IPS DF 6.9 (cell line): ENCODE data around the gene MMGT1.
"Not testable (repeated sequence)": the region's sequence is repeated elsewhere in the genome, so short reads cannot be mapped to it uniquely, and the experiment has no call there.

Experiments
- DNase-seq: peaks from one replicate; pipeline ENCODE4 v3.0.0-alpha.2; 2013; ENCODE audit warnings: low read depth, low spot score
- H3K27ac ChIP-seq: one replicate; pipeline ENCODE4 v1.5.1; 2013; ENCODE audit warnings: low read length, control low read depth
- H3K27me3 ChIP-seq: 2 replicates; pipeline ENCODE4 v1.6.1; 2013; ENCODE audit warnings: mild to moderate bottlenecking, low read length; ENCODE audit not compliant: control insufficient read depth, insufficient read depth
- H3K36me3 ChIP-seq: 2 replicates; pipeline ENCODE4 v1.6.1; 2013; ENCODE audit warnings: low read length; ENCODE audit not compliant: control insufficient read depth, insufficient read depth
- H3K4me1 ChIP-seq: 2 replicates; pipeline ENCODE4 v1.6.1; 2013; ENCODE audit warnings: low read length; ENCODE audit not compliant: control insufficient read depth, insufficient read depth
- H3K4me3 ChIP-seq: 2 replicates; pipeline ENCODE4 v1.5.1; 2013; ENCODE audit warnings: mild to moderate bottlenecking, low read length
- H3K9me3 ChIP-seq: 2 replicates; pipeline ENCODE4 v1.6.1; 2013; ENCODE audit warnings: low read length, inconsistent platforms; ENCODE audit not compliant: control insufficient read depth, insufficient read depth
- WGBS: extraction: QIAGEN DNeasy Blood & Tissue Kit; methylation state at CpG from one replicate; pipeline ENCODE4 v1.1.7; 2013; ENCODE audit warnings: mixed read lengths, missing lambda C conversion rate; ENCODE audit not compliant: insufficient read length, insufficient coverage; 5-methylcytosine and 5-hydroxymethylcytosine counted together

The MMGT1 gene

DNA sequence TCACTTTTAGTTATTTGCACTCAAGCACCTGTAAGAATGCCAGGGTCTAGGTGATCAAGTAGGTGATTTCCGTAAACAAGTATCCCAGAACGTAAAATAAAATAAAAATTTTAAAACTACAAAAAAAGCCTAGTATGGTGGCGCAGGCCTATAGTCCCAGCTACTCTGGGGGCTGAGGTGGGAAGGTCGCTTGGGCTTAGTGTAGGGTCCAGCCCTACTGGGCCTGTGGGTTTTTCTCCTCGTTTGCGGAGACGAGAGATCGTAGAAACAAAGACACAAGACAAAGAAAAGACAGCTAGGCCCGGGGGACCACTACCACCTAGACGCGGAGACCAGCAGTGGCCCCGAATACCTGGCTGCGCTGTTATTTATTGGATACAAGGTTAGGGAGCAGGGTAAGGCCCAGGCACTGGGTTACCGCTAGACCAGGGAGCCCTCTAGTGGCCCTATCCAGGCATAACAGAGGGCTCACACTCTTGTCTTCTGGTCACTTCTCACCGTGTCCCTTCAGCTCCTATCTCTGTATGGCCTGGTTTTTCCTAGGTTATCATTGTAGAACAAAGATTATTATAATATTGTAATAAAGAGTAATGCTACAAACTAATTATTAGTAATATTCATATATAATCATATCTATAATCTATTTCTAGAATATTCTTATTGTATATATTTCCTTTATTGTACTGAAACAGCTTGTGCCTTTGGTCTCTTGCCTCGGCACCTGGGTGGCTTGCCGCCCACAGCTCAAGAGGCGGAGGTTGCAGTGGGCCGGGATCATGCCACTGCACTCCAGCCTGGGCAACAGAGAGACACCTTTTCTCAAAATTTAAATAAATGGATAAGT is 41.9 kb downstream of the MMGT1 start:
- Histone ChIP-seq H3K27ac (no peak overlapping the region), H3K9me3 (no peaks in the 10 kb centered on the region), H3K4me1 (no peaks in the 10 kb centered on the region), H3K36me3 (no peaks in the 10 kb centered on the region), H3K27me3 (no peaks in the 10 kb centered on the region), H3K4me3 (no peak overlapping the region)
- DNase-seq = no peak
- WGBS = no CpG with 5 or more reads among the region's 19 CpGs

GRCh38 chrX:135927897-135928296 is 45.9 kb downstream of the MMGT1 start:
- H3K4me1 ChIP-seq = no peaks in the 10 kb centered on the region
- no CpG with 5 or more reads among the region's 2 CpGs for WGBS

GRCh38 chrX:135923353-135923752 is 50.4 kb downstream of the MMGT1 start:
- no peaks in the 10 kb centered on the region for H3K36me3 ChIP-seq
- WGBS = no CpG with 5 or more reads among the region's 5 CpGs
- H3K27me3 ChIP-seq = no peaks in the 10 kb centered on the region
- H3K4me1 ChIP-seq = no peaks in the 10 kb centered on the region
- no peak for DNase-seq
- no peaks in the 10 kb centered on the region for H3K9me3 ChIP-seq
- H3K4me3 ChIP-seq = no peak overlapping the region
- no peak overlapping the region for H3K27ac ChIP-seq

More at GRCh38 chrX:135927897-135928296, 45.9 kb downstream of the MMGT1 start:
- no peaks in the 10 kb centered on the region for H3K36me3 ChIP-seq
- H3K4me3 ChIP-seq = no peak overlapping the region
- H3K27me3 ChIP-seq = no peaks in the 10 kb centered on the region
- H3K27ac ChIP-seq = no peak overlapping the region
- DNase-seq = no peak
- no peaks in the 10 kb centered on the region for H3K9me3 ChIP-seq

DNA sequence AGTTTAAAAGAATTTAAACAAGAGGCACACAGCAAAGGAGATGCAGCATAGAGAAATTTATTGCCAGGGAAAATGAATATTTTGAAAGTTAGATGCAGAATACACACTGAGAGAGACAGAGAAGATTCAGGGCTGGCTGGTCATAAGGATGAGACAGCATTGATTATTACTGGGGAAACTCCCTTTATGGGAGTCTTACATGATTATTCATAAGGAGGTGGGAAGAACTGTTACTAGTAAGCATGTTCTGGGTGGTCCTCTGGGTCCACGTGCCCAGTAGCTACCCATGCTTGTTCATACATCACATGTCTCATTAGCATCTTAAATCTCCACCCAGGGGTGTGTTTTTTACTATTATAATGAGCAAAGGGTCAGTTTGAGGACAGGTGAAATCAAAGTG is 53.3 kb downstream of the MMGT1 start:
- WGBS = no CpG with 5 or more reads among the region's 1 CpG
- DNase-seq, H3K27ac ChIP-seq, H3K9me3 ChIP-seq, H3K36me3 ChIP-seq, H3K4me1 ChIP-seq, H3K4me3 ChIP-seq, H3K27me3 ChIP-seq: not testable (repeated sequence)

DNA sequence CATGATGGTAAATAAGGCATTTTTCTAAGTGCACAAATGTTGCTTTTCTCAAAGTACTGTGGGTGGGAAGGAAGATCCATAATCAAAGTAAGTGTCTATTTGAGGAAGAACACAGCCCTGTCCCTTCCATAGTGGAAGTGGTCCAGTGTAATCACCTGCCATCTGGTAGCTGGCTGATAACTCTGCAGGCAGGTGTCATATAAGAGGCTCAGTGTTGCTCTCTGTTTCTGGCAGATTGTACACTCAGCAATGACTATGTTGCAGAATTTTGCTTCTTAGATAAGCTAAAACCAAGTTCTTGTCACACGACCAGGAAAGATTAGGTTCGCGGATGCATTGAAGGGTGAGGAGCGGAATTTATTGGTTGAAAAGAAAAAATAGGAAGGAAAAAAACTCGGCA is 59.4 kb downstream of the MMGT1 start:
- Histone ChIP-seq H3K4me3 (no peak overlapping the region), H3K9me3 (no peaks in the 10 kb centered on the region), H3K36me3 (no peaks in the 10 kb centered on the region), H3K27ac (no peak overlapping the region), H3K4me1 (no peaks in the 10 kb centered on the region), H3K27me3 (no peaks in the 10 kb centered on the region)
- no CpG with 5 or more reads among the region's 5 CpGs for WGBS
- DNase-seq = no peak
